ENCODE results near the gene CCNY. TPM values are rescaled to one million over a fixed set of nuclear protein-coding genes. Genes with fewer than 3 reads are reported as not detected.

The CCNY gene
- total RNA-seq, 2 experiments from 2014 or later = 37.0 to 55.8 TPM

- Histone ChIP-seq H3K4me1 (ENCODE audit: insufficient read depth, low read length, poor library complexity, severe bottlenecking) (peaks cover 20% of the 10 kb centered on the region), H3K4me3 (ENCODE audit: low read depth, low read length, poor library complexity, severe bottlenecking) (no peak overlapping the region), H3K36me3 (ENCODE audit: insufficient read depth, low read length) (no peaks in the 10 kb centered on the region), H3K4me2 (ENCODE audit: low read length) (no peak overlapping the region), H3K79me2 (ENCODE audit: insufficient read depth, low read depth, low read length) (peaks cover 46% of the 10 kb centered on the region), H3K9me2 (ENCODE audit: insufficient read depth, low read length) (no peaks in the 10 kb centered on the region), H3K9me3 (ENCODE audit: low read length) (no peaks in the 10 kb centered on the region), H4K20me1 (ENCODE audit: insufficient read depth, low read length) (peaks cover 30% of the 10 kb centered on the region; the same call in 1 of the 2 replicates), H3K27ac (ENCODE audit: low read depth, low read length, poor library complexity, severe bottlenecking) (no peak overlapping the region), H2AFZ (ENCODE audit: low read length) (no peak overlapping the region)
- DNase-seq (ENCODE audit: low spot score) = no peak
- POLR2A ChIA-PET = interaction anchor here (0.6 to 1.6 kb wide), 4 partner anchors 13 to 28 kb away, joined by 3 to 5 read pairs (median 4); no protein-coding TSS in a partner anchor
- no TSS peak for BruUV-seq (replicated peaks)
- intact Hi-C loops (cut with micrococcal nuclease; ENCODE audit: unreplicated experiment) = no loop called here
- CTCF ChIA-PET (ENCODE audit: unreplicated experiment) = no interaction called here
- TF ChIP-seq EZH2phosphoT487 (IDR thresholded peaks at IDR 0.05; ENCODE audit: borderline replicate concordance, low read depth, low read length) (no peak), CTCF (conservative IDR thresholded peaks at IDR 0.05; ENCODE audit: low read length) (no peak)
These were observed 29.7 kb downstream of the CCNY start for GRCh38 chr10:35365994-35366393.

- peaks cover 27% of the 10 kb centered on the region for H3K4me1 ChIP-seq (ENCODE audit: insufficient read depth, low read length, poor library complexity, severe bottlenecking)
- H2AFZ ChIP-seq (ENCODE audit: low read length) = no peak overlapping the region
These were observed 31.0 kb downstream of the CCNY start for GRCh38 chr10:35367107-35367859.

More at GRCh38 chr10:35367107-35367859, 31.0 kb downstream of the CCNY start:
- BruUV-seq (replicated peaks) = no TSS peak
- Histone ChIP-seq H3K4me3 (ENCODE audit: low read depth, low read length, poor library complexity, severe bottlenecking) (no peak overlapping the region), H3K9me3 (ENCODE audit: low read length) (no peaks in the 10 kb centered on the region), H3K36me3 (ENCODE audit: insufficient read depth, low read length) (no peaks in the 10 kb centered on the region), H3K27ac (ENCODE audit: low read depth, low read length, poor library complexity, severe bottlenecking) (no peak overlapping the region), H3K4me2 (ENCODE audit: low read length) (no peak overlapping the region), H3K79me2 (ENCODE audit: insufficient read depth, low read depth, low read length) (peaks cover 40% of the 10 kb centered on the region), H3K9me2 (ENCODE audit: insufficient read depth, low read length) (no peaks in the 10 kb centered on the region), H4K20me1 (ENCODE audit: insufficient read depth, low read length) (peaks cover 24% of the 10 kb centered on the region; the same call in 1 of the 2 replicates)
- ChIA-PET CTCF (ENCODE audit: unreplicated experiment) (no interaction called here), POLR2A (no interaction called here)
- TF ChIP-seq EZH2phosphoT487 (IDR thresholded peaks at IDR 0.05; ENCODE audit: borderline replicate concordance, low read depth, low read length) (no peak), CTCF (conservative IDR thresholded peaks at IDR 0.05; ENCODE audit: low read length) (no peak)
- intact Hi-C loops (cut with micrococcal nuclease; ENCODE audit: unreplicated experiment) = no loop called here
- no peak for DNase-seq (ENCODE audit: low spot score)

Measured in OCI-LY7 (cell line).